ENCODE results near the gene FAM217A. TPM values are rescaled to one million over a fixed set of nuclear protein-coding genes. Genes with fewer than 3 reads are reported as not detected.

The FAM217A gene
- total RNA-seq, 1 donor from 2014 or later: not detected

- peaks cover 68% of the 10 kb centered on the region for H3K4me1 ChIP-seq
- no peak overlapping the region for H3K4me3 ChIP-seq
- H3K9me3 ChIP-seq: no peaks in the 10 kb centered on the region
Measured at GRCh38 chr6:4028051-4028450, 50.9 kb downstream of the FAM217A start.

GRCh38 chr6:4025681-4026080, 53.3 kb downstream of the FAM217A start:
- Histone ChIP-seq H3K4me1 (peaks cover 72% of the 10 kb centered on the region), H3K27me3 (no peaks in the 10 kb centered on the region), H3K36me3 (no peaks in the 10 kb centered on the region), H3K9me3 (no peaks in the 10 kb centered on the region), H3K4me3 (no peak overlapping the region), H3K27ac (no peak overlapping the region)
- intact Hi-C loops (cut with DNase I): no loop called here
- TF ChIP-seq POLR2AphosphoS5 (IDR thresholded peaks at IDR 0.05; ENCODE audit: insufficient read depth in 1 of 2, low read depth in 1 of 2) (no peak), POLR2A (IDR thresholded peaks at IDR 0.05) (no peak)
- TF ChIP-seq, protein P1, sequence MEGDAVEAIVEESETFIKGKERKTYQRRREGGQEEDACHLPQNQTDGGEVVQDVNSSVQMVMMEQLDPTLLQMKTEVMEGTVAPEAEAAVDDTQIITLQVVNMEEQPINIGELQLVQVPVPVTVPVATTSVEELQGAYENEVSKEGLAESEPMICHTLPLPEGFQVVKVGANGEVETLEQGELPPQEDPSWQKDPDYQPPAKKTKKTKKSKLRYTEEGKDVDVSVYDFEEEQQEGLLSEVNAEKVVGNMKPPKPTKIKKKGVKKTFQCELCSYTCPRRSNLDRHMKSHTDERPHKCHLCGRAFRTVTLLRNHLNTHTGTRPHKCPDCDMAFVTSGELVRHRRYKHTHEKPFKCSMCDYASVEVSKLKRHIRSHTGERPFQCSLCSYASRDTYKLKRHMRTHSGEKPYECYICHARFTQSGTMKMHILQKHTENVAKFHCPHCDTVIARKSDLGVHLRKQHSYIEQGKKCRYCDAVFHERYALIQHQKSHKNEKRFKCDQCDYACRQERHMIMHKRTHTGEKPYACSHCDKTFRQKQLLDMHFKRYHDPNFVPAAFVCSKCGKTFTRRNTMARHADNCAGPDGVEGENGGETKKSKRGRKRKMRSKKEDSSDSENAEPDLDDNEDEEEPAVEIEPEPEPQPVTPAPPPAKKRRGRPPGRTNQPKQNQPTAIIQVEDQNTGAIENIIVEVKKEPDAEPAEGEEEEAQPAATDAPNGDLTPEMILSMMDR (IDR thresholded peaks at IDR 0.05): no peak
- DNase-seq (ENCODE audit: extremely low spot score in 2 of 2): no peak

More at GRCh38 chr6:4028051-4028450, 50.9 kb downstream of the FAM217A start:
- peaks cover 0 to 12% of the 10 kb centered on the region in 2 donors for H3K36me3 ChIP-seq
- TF ChIP-seq, protein P1 (IDR thresholded peaks at IDR 0.05): no peak
- TF ChIP-seq POLR2A (IDR thresholded peaks at IDR 0.05) (no peak), POLR2AphosphoS5 (IDR thresholded peaks at IDR 0.05; ENCODE audit: insufficient read depth in 1 of 2, low read depth in 1 of 2) (no peak)
- no peak for DNase-seq (ENCODE audit: extremely low spot score in 2 of 2)
- H3K27ac ChIP-seq: no peak overlapping the region
- intact Hi-C loops (cut with DNase I): no loop called here
- H3K27me3 ChIP-seq: no peaks in the 10 kb centered on the region

DNA sequence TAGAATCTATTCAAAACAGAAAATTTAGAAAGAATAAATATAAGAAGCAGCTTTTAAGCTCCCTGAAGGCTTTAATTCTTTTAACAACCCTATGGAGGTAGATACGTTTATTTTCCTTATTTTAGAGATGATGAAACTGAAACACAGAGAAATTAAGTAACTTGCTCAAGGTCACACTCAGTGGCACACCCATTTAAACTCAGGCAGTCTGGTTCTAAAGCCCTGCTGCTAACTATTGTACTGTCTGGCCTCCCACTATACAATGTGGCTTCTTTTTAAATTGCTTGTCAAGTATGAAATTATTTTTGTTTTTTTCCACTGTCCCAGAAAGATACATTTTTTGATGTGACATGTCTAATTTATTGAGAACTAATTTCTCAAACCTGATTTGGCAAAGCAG, 55.7 kb downstream of the FAM217A start:
- DNase-seq (ENCODE audit: extremely low spot score in 2 of 2): no peak
- H3K27me3 ChIP-seq: no peaks in the 10 kb centered on the region
- H3K4me1 ChIP-seq: peaks cover 85% of the 10 kb centered on the region
- intact Hi-C loops (cut with DNase I): no loop called here
- no peak overlapping the region for H3K27ac ChIP-seq
- H3K9me3 ChIP-seq: no peaks in the 10 kb centered on the region
- TF ChIP-seq POLR2A (IDR thresholded peaks at IDR 0.05): no peak
- TF ChIP-seq, protein P1 (IDR thresholded peaks at IDR 0.05): no peak
- TF ChIP-seq POLR2AphosphoS5 (IDR thresholded peaks at IDR 0.05; ENCODE audit: insufficient read depth in 1 of 2, low read depth in 1 of 2): no peak
- no peaks in the 10 kb centered on the region for H3K36me3 ChIP-seq
- H3K4me3 ChIP-seq: no peak overlapping the region

GRCh38 chr6:4021854-4022695, 56.9 kb downstream of the FAM217A start:
- TF ChIP-seq, protein P1 (IDR thresholded peaks at IDR 0.05): no peak
- no peak for TF ChIP-seq POLR2A (IDR thresholded peaks at IDR 0.05)
- no peak for TF ChIP-seq POLR2AphosphoS5 (IDR thresholded peaks at IDR 0.05; ENCODE audit: insufficient read depth in 1 of 2, low read depth in 1 of 2)
- H3K27ac ChIP-seq: peak overlapping the region; percentile 97
- peak overlapping the region; percentile 78 to 96 for H3K4me3 ChIP-seq
- no peaks in the 10 kb centered on the region for H3K36me3 ChIP-seq
- intact Hi-C loops (cut with DNase I): no loop called here
- peaks cover 79% of the 10 kb centered on the region for H3K4me1 ChIP-seq
- H3K27me3 ChIP-seq: no peaks in the 10 kb centered on the region
- H3K9me3 ChIP-seq: no peaks in the 10 kb centered on the region
- no peak for DNase-seq (ENCODE audit: extremely low spot score in 2 of 2)

Measured in vagina (tissue), 2 donors.